DMS153 treated with DMSO at 0.1 percent for 48 hours (cell line): ENCODE measurements around the gene TAPT1.
"Not testable (repeated sequence)": the region's sequence is repeated elsewhere in the genome, so short reads cannot be mapped to it uniquely, and the experiment has no call there.

Source experiments
- DNase-seq: peaks from one replicate; lab custom pipeline; 2025; ENCODE audit not compliant: unreplicated experiment; lab: John Stamatoyannopoulos, UW

TAPT1 gene

DNA sequence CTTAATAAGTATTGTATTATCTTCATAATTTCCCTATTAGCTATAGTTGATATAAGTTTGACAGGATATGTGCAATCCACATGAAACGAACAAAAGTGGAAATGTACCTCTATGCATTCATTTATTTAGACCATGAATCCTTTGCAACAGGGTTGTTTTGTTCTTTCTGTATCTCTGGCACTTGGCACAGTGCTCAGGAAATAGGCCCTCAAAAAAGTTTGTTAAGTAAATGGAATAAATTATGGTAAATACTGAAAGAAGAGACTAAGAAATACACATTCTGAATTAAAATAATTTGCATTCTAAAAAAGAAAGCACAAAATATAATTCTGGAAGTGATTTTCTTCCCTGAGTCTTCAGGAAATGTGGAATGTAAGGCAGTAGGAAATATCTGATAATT lies 39.3 kb downstream of the TAPT1 start:
- DNase-seq, result no peak

DNA sequence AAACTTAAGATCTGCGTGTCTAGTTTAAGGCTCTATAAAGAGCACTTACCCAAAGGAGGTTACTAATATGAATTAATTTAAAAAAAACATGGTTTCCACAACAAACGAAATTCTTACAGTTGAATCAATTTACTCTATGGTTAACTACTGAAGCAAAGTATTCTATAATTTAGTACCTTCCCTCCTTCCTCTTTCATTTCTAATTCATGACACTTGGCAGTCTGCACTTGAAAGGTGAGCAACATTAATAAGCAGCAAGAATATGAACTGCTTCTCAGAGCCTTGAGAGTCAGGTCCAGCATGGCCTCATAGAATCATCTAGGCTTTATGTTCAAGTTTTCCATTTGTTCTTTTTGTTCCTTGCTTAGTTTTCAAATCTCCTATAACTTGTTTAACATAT lies 42.7 kb downstream of the TAPT1 start:
- DNase-seq, result no peak

DNA sequence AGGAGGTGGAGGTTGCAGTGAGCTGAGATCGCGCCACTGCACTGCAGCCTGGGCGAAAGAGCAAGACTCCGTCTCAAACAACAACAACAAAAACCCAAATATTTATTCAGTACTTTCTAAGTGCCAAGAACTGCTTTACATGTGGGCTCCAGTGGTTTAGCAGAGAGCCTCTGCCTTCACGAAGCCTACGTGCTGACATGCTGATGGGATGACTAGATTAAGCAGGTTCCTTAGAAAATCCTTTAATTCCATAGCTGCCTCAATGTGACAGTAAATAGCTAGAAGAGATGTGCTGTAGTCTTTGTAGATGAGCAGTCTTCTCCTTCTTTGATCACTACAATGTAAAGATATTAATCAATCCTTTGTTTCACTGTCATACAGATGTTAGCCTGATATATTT lies 49.6 kb downstream of the TAPT1 start:
- DNase-seq, result no peak

DNA sequence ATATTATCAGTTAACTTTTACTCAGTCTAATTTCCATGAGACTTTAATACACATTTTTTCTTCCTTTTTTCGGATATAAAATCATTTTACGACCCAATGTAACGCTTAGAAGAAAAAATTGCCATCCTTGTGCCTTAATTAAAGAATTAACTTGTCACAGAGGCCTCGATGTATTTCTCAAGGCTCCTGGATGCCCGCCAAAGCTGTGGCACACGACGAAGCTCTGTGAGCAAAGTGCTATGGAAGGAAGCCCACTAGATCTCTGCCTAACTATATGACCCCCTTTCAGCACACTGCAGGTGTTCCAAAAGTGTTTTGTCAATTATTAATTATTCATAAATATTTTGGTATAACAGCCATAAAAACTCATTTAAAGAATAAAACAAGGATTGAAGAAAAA lies 54.4 kb downstream of the TAPT1 start:
- DNase-seq, result no peak

DNA sequence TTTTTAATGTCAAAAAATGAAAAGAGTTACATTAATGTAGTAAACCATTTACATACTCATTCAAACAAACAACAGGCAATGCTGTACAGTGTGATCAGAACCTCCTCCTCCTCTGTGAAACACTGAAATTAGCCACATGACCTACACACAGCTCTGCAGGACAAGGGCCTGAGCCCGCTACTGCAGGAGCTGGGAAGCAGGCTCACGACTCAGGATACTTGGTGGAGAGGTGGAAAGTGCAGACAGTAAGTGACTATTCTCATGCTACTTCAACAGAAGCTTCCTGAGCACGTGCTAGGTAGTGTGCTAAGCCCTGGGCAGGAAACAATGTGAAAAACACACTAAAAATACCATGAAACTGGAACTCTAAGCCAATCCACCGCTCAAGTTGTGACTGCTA lies 56.8 kb downstream of the TAPT1 start:
- no peak for DNase-seq

DNA sequence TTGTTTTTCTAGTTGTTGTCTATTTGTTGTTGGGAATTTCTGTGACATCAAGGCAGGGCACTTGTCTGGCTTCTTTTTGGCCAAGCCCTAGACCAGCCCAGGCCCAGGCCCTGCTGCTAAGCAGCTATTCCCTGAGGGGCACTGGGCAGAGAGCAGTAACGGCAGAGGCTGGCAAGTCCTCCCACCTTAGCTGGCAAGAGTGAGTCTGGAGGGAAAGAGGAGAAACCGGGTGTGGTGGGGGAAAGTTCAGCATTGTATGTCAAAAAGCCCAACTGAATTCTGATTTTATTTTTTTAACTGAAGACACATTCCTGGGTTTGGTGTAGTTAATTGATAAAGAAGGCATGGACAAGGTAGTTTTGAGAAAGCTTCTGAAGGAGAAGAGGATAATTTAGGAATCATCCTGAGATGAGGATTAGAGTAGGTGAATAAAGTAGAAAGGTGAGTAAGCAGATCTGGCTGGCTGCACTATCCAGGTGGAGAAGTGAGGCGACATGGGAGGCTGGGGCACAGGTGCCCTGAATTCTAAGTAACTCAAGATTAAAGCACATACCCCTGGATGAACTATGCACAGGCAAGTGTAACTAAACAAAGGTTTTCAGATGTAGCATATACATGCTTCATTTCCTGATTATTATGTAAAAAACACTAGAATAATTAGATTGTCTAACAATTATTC lies 57.4 kb downstream of the TAPT1 start:
- no peak for DNase-seq

DNA sequence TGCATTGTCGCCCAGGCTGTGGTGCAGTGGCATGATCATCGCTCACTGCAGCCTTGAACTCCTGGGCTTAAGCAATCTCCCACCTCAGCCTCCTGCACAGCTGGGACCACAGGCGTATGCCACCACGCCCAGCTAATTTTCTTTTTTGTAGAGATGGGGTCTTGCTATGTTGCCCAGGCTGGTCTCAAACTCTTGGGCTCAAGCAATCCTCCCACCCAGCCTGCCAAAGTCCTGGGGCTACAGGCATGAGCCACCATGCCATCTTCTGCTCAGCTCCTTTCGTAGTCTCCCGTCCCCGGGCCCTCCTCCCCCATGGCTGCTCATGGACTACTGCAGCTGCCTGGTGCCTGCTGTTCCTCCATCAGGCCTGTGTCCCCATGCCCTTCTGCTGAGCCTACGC lies 58.1 kb downstream of the TAPT1 start:
- DNase-seq, result no peak

DNA sequence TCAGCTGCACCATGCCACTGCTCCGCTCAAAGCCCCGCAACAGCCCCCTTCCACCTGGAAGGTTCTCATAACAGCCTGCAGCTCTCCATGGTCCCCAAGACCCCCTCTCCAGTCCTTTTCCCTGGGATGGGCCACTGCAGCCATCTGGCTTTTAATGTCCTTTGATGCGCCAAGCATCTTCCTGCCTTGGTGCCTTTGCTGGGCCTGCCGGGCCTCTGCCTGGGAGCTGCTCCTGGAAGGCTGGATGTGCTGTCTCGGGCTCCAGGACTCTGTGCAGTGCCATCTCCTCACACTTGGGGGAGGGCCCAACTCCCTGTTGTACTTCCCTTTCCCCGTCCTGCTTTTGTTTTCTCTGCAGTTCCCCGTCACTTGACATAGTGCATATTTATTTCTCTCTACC lies 60.3 kb downstream of the TAPT1 start:
- no peak for DNase-seq

DNA sequence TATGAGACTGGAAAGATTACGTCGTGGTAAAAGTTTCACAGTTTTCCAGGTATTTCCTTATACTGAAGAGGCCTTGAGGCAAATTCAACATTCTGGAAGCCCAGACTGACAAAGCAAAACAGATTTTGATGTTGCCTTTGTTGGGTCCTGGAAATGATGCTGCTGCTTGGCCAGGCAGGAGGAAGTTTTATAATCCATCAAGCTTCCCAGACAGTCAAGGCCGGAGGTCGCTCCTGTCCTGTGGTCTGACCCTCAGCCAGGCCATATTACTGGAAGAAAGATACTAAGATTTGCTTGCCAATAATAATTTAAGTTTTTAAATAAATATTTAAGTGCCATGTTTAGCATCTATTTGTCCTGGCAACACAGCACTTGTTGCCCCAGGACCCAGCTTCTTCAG lies 63.4 kb downstream of the TAPT1 start:
- no peak for DNase-seq

DNA sequence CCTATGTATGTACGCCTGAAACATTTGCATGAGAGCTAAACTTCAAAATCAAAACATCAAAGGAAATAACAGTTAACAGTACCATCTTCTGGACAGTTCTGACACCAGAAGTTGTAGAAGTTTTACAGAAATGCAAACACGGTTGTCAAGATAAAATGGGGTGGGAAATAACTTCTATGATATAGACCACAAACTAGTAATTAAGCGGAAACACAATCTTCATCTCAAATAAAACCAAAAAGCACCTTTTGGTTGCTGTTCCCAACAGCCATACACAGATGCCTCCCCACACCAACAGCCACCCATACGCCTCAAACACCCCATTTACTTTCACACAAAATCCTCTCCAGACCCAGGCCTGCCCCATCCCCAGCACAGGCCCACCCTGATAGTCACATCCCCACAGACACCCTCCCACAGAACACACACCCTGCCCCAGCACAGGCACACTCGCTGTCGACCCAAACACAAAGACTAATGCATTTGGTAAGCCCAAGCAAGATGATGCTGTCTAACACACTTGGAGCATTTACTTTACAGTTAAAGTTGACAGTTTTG lies 64.3 kb downstream of the TAPT1 start:
- no peak for DNase-seq

DNA sequence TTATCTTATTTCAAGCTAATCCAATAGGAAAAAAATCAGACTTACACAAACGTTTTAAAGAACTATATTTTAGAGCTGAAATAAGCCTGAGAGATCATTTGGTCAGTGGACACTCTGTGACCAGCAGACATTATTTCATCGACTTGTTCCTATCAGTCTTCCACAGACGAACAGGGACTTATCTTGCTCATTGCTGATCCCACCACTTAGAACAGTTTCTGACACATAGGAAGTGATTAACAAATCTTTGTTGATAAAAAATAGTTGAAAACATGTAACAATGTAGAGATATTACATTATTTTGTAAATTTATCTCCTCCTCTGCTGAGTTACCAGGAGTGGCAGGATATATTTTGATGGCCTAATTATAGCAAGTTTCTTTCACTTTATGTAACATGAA lies 65.8 kb downstream of the TAPT1 start:
- no peak for DNase-seq

DNA sequence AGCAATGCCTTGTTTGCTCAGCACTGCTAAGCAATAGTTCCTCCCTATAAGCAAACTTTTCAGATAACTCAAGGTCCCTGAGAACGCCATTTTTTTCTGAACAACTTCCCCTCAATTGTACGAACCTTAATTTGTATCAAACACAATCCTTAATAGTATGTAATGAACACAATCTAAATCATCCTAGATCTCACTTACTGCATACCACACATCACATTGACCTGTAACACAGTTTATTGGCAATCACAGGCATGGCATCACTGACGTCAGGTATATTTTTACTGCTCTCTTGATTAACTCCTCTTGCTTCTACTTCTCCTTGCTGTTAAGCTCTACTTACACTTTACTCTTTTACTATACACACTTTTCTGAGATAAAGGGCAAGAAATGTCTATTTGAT lies 67.0 kb downstream of the TAPT1 start:
- no peak for DNase-seq

DNA sequence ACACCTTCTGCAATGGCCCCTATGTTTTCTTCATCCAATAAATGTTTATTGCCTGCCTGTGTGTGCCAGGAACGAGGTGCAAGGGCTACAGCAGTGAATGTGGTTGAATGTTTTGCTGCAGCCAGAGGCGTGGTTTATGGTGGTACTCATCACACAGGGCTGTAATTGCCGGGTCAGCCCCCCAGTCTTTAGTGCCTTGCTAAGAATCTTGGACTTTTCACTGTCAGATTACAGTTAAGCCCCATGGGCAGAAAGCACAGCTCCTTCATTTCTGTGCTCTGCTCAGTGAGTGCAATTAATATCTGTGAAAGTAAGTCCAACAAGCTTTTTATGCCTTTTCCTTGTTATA lies 67.8 kb downstream of the TAPT1 start:
- DNase-seq, result no peak

DNA sequence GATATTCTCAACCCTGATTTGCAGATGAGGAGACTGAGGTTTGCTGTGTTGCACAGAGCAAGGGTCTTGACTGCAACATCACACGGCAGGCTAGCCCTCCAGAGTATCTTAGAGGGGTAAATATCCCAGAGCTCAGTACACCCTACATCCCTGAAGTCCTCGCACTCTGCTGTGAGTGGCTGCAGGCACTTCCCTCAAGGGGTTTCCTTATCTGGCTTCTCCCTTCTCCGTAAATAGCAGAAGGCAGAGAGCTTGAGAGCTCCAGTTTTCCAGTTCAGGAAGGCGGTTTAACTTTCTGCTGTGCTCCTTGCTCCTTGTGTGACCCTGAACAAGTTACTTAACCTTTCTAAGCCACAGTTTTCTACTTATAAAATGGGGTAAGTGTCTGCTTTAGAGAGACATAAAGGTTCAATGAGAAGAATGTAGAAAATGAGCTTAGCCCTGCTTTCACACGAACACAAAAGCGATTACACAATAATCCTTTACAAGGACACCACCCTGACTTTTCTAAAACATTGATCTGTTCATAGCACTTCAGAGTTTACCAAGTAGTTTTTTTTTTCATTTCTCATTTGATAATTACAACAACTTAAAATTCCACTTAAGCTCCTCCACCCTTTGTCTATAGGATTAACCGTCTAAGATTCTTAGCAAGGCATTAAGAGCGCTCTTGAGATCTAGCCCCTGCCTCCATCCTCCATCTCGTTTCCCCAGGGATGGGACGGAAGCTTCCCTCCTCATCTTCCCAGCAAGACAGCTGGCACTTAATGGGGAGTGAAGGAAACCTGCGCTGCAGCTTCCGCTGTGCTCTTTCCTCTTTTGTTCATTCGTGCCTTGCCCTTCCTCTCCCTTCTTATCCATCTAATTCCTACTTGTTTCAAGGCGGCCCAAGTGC lies 68.4 kb downstream of the TAPT1 start:
- no peak for DNase-seq

DNA sequence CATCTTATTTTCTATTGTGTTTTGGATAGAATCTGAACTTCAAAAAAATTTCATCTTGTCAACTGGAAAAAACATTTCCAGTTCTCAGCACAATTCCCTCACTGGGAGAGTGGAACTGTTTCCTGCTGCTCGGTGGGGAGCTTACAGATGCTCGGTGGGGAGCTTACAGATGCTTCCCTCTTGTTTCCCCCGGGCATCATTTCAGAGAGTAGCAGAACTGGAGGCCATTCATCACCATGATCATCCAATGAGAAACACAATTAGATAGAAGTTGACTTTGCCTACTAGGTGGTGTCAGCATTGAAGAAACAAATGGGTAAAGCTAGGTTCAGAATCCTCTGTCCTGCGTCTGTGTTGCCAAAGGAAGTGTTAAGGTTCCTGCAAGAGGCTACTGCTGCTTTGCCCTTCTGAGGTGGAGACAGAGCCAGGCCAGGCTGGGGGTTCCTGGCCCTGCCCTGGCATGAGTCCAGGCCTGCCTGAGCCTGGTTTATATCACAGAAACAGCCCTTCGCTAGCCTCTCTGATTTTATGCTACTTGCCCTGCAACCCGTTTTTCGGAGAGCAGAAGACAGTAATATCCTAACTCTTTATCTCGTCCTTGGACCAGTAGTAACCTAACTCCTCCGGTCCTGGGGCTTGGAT lies 70.6 kb downstream of the TAPT1 start:
- DNase-seq, result no peak

DNA sequence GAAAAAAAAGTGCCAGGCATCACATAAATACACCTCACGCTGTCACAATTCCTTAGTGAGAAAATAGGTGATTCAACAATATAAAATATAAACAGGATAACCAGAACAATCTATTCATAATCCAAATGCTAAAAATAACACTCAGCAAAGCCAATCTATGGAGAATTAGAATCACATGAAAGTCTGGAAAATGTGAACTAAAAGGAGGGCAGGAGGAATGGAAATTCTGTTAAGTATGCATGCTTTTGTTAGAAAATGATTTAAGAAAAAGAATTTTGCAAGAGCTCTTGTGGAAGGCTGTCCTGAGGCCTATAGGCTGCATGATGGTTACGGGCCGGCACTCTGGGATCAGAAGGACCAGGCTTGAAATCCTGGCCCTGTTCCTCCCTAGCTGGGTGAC lies 71.8 kb downstream of the TAPT1 start:
- DNase-seq, result no peak

DNA sequence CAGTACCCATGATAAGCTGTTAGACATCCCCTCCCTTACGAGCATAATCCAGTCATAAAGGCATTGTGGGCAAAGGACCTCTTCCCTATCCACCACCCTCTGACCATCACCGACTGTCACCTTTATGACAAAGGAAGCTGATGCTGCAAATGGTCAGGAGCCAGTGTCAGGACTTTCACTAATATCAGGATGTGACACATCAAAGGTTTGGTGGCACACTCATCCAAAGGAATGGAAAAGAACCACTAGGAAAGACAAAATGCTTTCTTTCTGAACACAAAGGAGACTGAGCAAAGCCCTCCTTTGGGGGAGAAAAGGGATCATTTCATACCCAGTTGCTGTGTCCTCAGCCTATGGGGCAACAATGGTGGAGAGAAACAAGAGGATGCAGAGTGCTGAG lies 75.6 kb downstream of the TAPT1 start:
- no peak for DNase-seq

DNA sequence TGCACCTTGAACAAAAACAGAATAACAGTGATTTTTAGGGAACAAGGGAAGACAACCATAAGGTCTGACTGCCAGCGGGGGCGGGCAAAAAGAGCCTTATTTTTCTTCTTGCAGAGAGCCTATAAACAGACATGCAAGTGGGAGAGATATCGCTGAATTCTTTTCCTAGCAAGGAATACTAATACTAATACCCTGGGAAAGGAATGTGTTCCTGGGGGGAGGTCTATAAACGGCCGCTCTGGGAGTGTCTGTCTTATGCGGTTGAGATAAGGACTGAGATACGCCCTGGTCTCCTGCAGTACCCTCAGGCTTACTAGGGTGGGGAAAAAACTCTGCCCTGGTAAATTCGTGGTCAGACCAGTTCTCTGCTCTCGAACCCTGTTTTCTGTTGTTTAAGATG lies 81.4 kb downstream of the TAPT1 start:
- DNase-seq, result not testable (repeated sequence)

DNA sequence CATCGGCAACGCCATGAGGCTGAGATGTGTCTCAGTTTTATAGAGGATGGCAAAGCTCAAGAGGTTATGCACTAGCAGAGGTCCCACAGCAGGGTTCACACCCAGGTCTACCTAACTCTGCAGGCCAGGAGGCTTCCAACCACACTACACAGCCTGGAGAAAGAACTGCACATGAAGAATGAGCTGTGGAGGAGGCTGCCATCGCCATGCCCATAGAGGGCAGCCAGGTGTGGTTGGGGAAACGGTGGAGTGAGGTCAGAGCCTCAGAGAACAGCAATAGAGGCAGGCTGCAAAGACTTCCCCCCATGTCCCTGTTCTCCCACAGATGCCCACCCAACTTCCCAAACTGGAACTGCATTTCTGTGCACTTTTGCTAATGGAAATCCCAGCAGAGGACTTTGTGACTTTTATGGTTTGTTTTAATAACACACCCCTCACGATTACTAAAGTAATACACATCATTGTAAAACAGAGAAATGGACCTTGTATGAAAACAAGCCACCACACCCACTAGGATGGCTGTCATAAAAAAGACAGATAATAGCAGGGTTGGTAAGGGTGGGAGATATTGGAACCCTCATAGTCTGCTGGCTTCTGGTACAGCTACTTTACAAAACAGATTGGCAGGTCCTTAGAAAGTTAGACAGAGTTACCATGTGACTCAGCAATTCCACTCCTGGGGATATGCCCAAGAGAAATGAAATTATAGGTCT lies 83.5 kb downstream of the TAPT1 start:
- no peak for DNase-seq

DNA sequence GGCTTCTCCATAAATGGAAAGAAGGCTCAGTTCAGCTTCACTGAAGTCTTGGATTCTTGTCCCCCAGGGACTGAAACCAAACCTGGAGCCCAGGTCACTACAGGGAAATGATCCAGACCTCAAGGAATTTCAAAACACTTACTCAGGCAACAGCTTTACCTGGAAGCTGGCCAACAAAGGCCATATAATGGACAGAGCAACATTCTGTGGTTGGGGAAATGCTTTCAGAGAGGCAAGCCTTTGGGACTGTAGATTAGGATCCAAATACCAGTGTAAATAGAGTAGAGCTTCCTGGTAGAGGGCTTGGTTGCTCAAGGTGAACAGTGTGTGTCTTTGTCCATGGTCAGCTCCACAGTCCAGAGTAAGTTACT lies 85.4 kb downstream of the TAPT1 start:
- no peak for DNase-seq

DNA sequence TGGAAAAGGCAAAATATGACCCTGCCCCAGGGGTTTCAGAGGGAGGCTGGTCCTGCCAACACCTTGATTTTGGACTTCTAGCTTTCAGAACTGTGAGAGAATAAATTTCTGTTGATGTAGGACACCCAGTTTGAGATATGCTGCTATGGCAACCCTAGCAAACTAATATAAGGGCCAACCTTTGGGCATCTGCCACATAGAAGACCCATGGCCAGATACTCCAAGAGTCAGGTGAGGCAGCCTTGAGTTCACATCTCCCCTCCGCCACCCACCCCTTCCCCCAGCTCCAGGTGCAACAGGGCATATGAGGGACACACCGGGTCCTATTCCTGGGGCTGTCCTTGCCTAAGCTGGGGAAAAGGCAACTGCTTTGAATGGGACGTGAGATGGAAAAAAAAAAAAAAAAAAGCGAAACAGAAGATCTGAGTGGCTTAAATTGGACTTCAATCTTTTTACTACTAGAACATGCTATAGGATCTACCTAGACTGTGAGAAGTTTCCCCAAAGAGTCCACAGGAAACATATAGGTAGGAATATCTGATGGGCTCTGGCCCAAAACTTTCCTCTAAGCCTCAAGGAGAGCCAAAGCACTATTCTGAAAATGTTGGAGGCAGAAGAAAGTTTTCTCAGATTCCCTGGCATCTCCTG lies 85.9 kb downstream of the TAPT1 start:
- DNase-seq, result no peak
